Endodermal cell (in vitro differentiated cells): ENCODE data around the gene KPNA4. TPM values are rescaled to one million over a fixed set of nuclear protein-coding genes. Genes with fewer than 3 reads are reported as not detected.

ENCODE experiments used
- DNase-seq: peaks from one replicate; pipeline ENCODE4 v3.0.0-alpha.2; 2017
- H3K27ac ChIP-seq: 2 replicates; pipeline ENCODE4 v1.5.1; 2013; ENCODE audit warnings: mild to moderate bottlenecking, low read depth, low read length, moderate library complexity
- H3K27me3 ChIP-seq: 2 replicates; pipeline ENCODE4 v1.6.1; 2013; ENCODE audit warnings: mild to moderate bottlenecking, low read length, moderate library complexity; ENCODE audit not compliant: insufficient read depth, control insufficient read depth, poor library complexity, severe bottlenecking
- H3K36me3 ChIP-seq: 2 replicates; pipeline ENCODE4 v1.7.0; 2013; ENCODE audit warnings: mild to moderate bottlenecking, low read length, moderate library complexity; ENCODE audit not compliant: control insufficient read depth, insufficient read depth
- H3K4me1 ChIP-seq: one replicate; pipeline ENCODE4 v1.7.0; 2013; ENCODE audit warnings: low read length; ENCODE audit not compliant: control insufficient read depth, insufficient read depth
- H3K4me3 ChIP-seq: 2 replicates; pipeline ENCODE4 v1.5.1; 2013; ENCODE audit warnings: mild to moderate bottlenecking, low read length, moderate library complexity
- H3K9ac ChIP-seq: 2 replicates; pipeline ENCODE4 v1.6.1; 2013; ENCODE audit warnings: mild to moderate bottlenecking, low read length, moderate library complexity; ENCODE audit not compliant: poor library complexity, severe bottlenecking; ENCODE audit errors: extremely low read depth
- H3K9me3 ChIP-seq: 2 replicates; pipeline ENCODE4 v1.6.1; 2013; ENCODE audit warnings: mild to moderate bottlenecking, low read length, moderate library complexity; ENCODE audit not compliant: control insufficient read depth
- H3K27ac Mint-ChIP-seq: 2 replicates; pipeline ENCODE4 v1.8.0; 2020; ENCODE audit warnings: mixed read lengths
- H3K27me3 Mint-ChIP-seq: 2 replicates; pipeline ENCODE4 v1.8.0; 2021; ENCODE audit warnings: mild to moderate bottlenecking, mixed read lengths; ENCODE audit not compliant: insufficient read depth
- H3K36me3 Mint-ChIP-seq: 2 replicates; pipeline ENCODE4 v1.8.0; 2020; ENCODE audit warnings: low read depth, mixed read lengths
- H3K4me1 Mint-ChIP-seq: 2 replicates; pipeline ENCODE4 v1.8.0; 2020; ENCODE audit warnings: mixed read lengths
- H3K4me3 Mint-ChIP-seq: 2 replicates; pipeline ENCODE4 v1.8.0; 2020; ENCODE audit warnings: mild to moderate bottlenecking, moderate library complexity, mixed read lengths
- H3K9me3 Mint-ChIP-seq: 2 replicates; pipeline ENCODE4 v1.8.0; 2020; ENCODE audit warnings: mild to moderate bottlenecking, mixed read lengths
- CTCF ChIP-seq: fragments of 200-600 bp; sonication (generic); conservative IDR thresholded peaks from 2 replicates; pipeline ENCODE4 v1.5.0; 2021; ENCODE audit warnings: antibody characterized with exemption, mild to moderate bottlenecking
- WGBS, 2 experiments: methylation state at CpG; one replicate each; pipeline versions ENCODE4 v1.1.5 to v1.1.7; 2013; ENCODE audit warnings: missing lambda C conversion rate in 2 of 2, mixed read lengths in 1 of 2; ENCODE audit not compliant: insufficient coverage in 1 of 2, insufficient read length in 1 of 2; 5-methylcytosine and 5-hydroxymethylcytosine counted together
- total RNA-seq, 2 donors: library from RNA; stranded (reverse); fragmentation: NEBNext Ultra II Directional in 1 of 2; extraction: Animal tissue kit (Norgen Biotek cat#: 25700) in 1 of 2; gene quantifications; 2 replicates in 1 of 2; 3 replicates in 1 of 2; pipeline ENCODE4 v1.2.1, GENCODE V29; 2021

Gene KPNA4
- total RNA-seq, 2 donors from 2014 or later = 65.2 to 73.0 TPM

- no peak overlapping the region for H3K27ac Mint-ChIP-seq
- peaks cover 11% of the 10 kb centered on the region for H3K9me3 ChIP-seq
- 89 to 100% methylated on average over 2 to 4 of the region's 4 CpGs for WGBS, 2 experiments
Measured at GRCh38 chr3:160569894-160570652, 4.7 kb upstream of the KPNA4 start.

GRCh38 chr3:160568989-160569388 is 3.6 kb upstream of the KPNA4 start:
- no peak for TF ChIP-seq CTCF
- Histone ChIP-seq H3K36me3 (peaks cover 3% of the 10 kb centered on the region), H3K4me1 (no peaks in the 10 kb centered on the region), H3K27me3 (no peaks in the 10 kb centered on the region), H3K4me3 (no peak overlapping the region), H3K27ac (no peak overlapping the region), H3K9me3 (peaks cover 5% of the 10 kb centered on the region), H3K9ac (no peak overlapping the region)
- no peak for DNase-seq
- Mint-ChIP-seq H3K27me3 (peaks cover 4% of the 10 kb centered on the region), H3K4me3 (no peak overlapping the region), H3K27ac (no peak overlapping the region), H3K4me1 (peaks cover 15% of the 10 kb centered on the region), H3K36me3 (peaks cover 15% of the 10 kb centered on the region), H3K9me3 (peaks cover 10% of the 10 kb centered on the region)
- 92 to 97% methylated on average over 5 to 10 of the region's 10 CpGs for WGBS, 2 experiments

More at GRCh38 chr3:160569894-160570652, 4.7 kb upstream of the KPNA4 start:
- peaks cover 3% of the 10 kb centered on the region for H3K36me3 ChIP-seq
- Mint-ChIP-seq H3K4me3 (no peak overlapping the region), H3K36me3 (peaks cover 15% of the 10 kb centered on the region), H3K4me1 (peaks cover 14% of the 10 kb centered on the region), H3K9me3 (peaks cover 15% of the 10 kb centered on the region), H3K27me3 (peaks cover 4% of the 10 kb centered on the region)
- no peak for TF ChIP-seq CTCF
- no peaks in the 10 kb centered on the region for H3K27me3 ChIP-seq
- no peak overlapping the region for H3K9ac ChIP-seq
- H3K27ac ChIP-seq = no peak overlapping the region
- no peaks in the 10 kb centered on the region for H3K4me1 ChIP-seq
- no peak overlapping the region for H3K4me3 ChIP-seq
- no peak for DNase-seq

GRCh38 chr3:160567774-160568173 is 2.4 kb upstream of the KPNA4 start:
- DNase-seq = no peak
- no peak overlapping the region for H3K9ac ChIP-seq
- H3K27me3 ChIP-seq = no peaks in the 10 kb centered on the region

More at GRCh38 chr3:160567774-160568173, 2.4 kb upstream of the KPNA4 start:
- Histone ChIP-seq H3K36me3 (peaks cover 12% of the 10 kb centered on the region), H3K4me3 (no peak overlapping the region), H3K9me3 (peaks cover 6% of the 10 kb centered on the region), H3K4me1 (no peaks in the 10 kb centered on the region), H3K27ac (no peak overlapping the region)
- no peak overlapping the region for H3K4me3 Mint-ChIP-seq
- TF ChIP-seq CTCF = no peak
- H3K4me1 Mint-ChIP-seq = peaks cover 23% of the 10 kb centered on the region
- peaks cover 16% of the 10 kb centered on the region for H3K36me3 Mint-ChIP-seq
- WGBS, 2 experiments = 100% methylated on average over 3 of the region's 3 CpGs
- peaks cover 2% of the 10 kb centered on the region for H3K9me3 Mint-ChIP-seq
- H3K27ac Mint-ChIP-seq = no peak overlapping the region
- H3K27me3 Mint-ChIP-seq = peaks cover 4% of the 10 kb centered on the region
